KMS-11 (cell line): ENCODE results near the gene PLCB4.

Experiments used
- H2AFZ ChIP-seq: fragments of 200-600 bp; sonication (generic); 2 replicates; pipeline ENCODE4 v1.6.1; 2016; ENCODE audit warnings: antibody characterized with exemption, mixed run types, low read depth
- H3K27ac ChIP-seq: fragments of 200-600 bp; sonication (generic); 2 replicates; pipeline ENCODE4 v1.6.1; 2016; ENCODE audit warnings: mild to moderate bottlenecking, mixed run types
- H3K27me3 ChIP-seq: fragments of 200-600 bp; sonication (generic); 2 replicates; pipeline ENCODE4 v1.6.1; 2017; ENCODE audit warnings: mild to moderate bottlenecking, low read depth, mixed run types, moderate library complexity; ENCODE audit not compliant: insufficient read depth
- H3K36me3 ChIP-seq: fragments of 200-600 bp; sonication (generic); 2 replicates; pipeline ENCODE4 v1.6.1; 2017; ENCODE audit warnings: mild to moderate bottlenecking, mixed run types; ENCODE audit not compliant: insufficient read depth
- H3K4me1 ChIP-seq: fragments of 200-600 bp; sonication (generic); 2 replicates; pipeline ENCODE4 v1.6.1; 2016; ENCODE audit warnings: mild to moderate bottlenecking, low read depth, mixed run types; ENCODE audit not compliant: poor library complexity, severe bottlenecking
- H3K4me2 ChIP-seq: fragments of 200-600 bp; sonication (generic); 2 replicates; pipeline ENCODE4 v1.7.0; 2016; ENCODE audit warnings: mild to moderate bottlenecking, mixed run types
- H3K4me3 ChIP-seq: fragments of 200-600 bp; sonication (generic); IDR thresholded peaks from 2 replicates; pipeline ENCODE4 v1.6.1; 2017; ENCODE audit warnings: low read depth, low read length, mixed read lengths; ENCODE audit not compliant: insufficient read depth
- H3K79me2 ChIP-seq: fragments of 200-600 bp; sonication (generic); 2 replicates; pipeline ENCODE4 v1.6.1; 2016; ENCODE audit warnings: low read depth, mixed run types; ENCODE audit not compliant: insufficient read depth
- H3K9ac ChIP-seq: fragments of 200-600 bp; sonication (generic); 2 replicates; pipeline ENCODE4 v1.6.1; 2016; ENCODE audit warnings: mild to moderate bottlenecking, mixed run types
- H4K20me1 ChIP-seq: fragments of 200-600 bp; sonication (generic); 2 replicates; pipeline ENCODE4 v1.6.1; 2016; ENCODE audit warnings: mild to moderate bottlenecking, mixed run types; ENCODE audit not compliant: insufficient read depth
- CTCF ChIP-seq: fragments of 200-600 bp; sonication (generic); conservative IDR thresholded peaks from 2 replicates; pipeline ENCODE4 v1.6.1; 2017; ENCODE audit warnings: low read depth, mild to moderate bottlenecking, antibody characterized with exemption, low read length, moderate library complexity, mixed read lengths

The PLCB4 gene

GRCh38 chr20:9186396-9186795 lies 117.5 kb downstream of the PLCB4 start:
- no peaks in the 10 kb centered on the region for H4K20me1 ChIP-seq
- no peaks in the 10 kb centered on the region for H3K36me3 ChIP-seq
- no peaks in the 10 kb centered on the region for H3K79me2 ChIP-seq
- H3K27me3 ChIP-seq, result no peaks in the 10 kb centered on the region
- no peak overlapping the region for H3K27ac ChIP-seq
- no peaks in the 10 kb centered on the region for H3K4me1 ChIP-seq
- no peak overlapping the region for H2AFZ ChIP-seq
- no peak for TF ChIP-seq CTCF
- H3K9ac ChIP-seq, result no peak overlapping the region
- H3K4me3 ChIP-seq, result no peak overlapping the region
- no peak overlapping the region for H3K4me2 ChIP-seq

- no peak overlapping the region for H3K4me2 ChIP-seq
- TF ChIP-seq CTCF, result no peak
- H3K27ac ChIP-seq, result no peak overlapping the region
- H3K4me3 ChIP-seq, result no peak overlapping the region
- H4K20me1 ChIP-seq, result no peaks in the 10 kb centered on the region
- no peak overlapping the region for H3K9ac ChIP-seq
- H2AFZ ChIP-seq, result no peak overlapping the region
- H3K36me3 ChIP-seq, result no peaks in the 10 kb centered on the region
- H3K4me1 ChIP-seq, result no peaks in the 10 kb centered on the region
- H3K27me3 ChIP-seq, result no peaks in the 10 kb centered on the region
- H3K79me2 ChIP-seq, result no peaks in the 10 kb centered on the region
Observed at GRCh38 chr20:9195031-9195430, 126.1 kb downstream of the PLCB4 start.

- Histone ChIP-seq H3K36me3 (no peaks in the 10 kb centered on the region), H3K79me2 (no peaks in the 10 kb centered on the region), H2AFZ (no peak overlapping the region), H4K20me1 (no peaks in the 10 kb centered on the region), H3K4me3 (no peak overlapping the region), H3K27me3 (no peaks in the 10 kb centered on the region), H3K4me2 (no peak overlapping the region), H3K9ac (no peak overlapping the region), H3K27ac (no peak overlapping the region), H3K4me1 (no peaks in the 10 kb centered on the region)
- TF ChIP-seq CTCF, result no peak
Observed at GRCh38 chr20:9196110-9196509, 127.2 kb downstream of the PLCB4 start.

DNA sequence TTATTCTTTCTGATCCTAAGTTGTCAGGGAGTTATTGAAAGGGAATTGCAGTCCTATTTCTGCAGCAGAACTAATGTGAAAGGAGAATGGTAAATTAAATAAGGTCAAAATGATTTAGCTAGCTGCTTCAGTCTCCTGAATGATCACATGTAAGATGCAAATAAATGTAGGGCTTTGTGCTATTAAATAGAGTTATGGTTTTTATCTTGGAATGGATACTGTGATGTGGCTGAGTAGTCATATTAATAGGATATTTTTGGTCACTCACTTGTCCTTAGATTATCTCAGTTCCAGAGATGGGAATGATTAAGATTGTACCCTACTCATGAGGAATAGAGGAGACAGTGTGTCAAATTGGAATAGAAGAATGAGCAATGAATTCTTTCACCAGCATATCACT lies 129.6 kb downstream of the PLCB4 start:
- H3K4me2 ChIP-seq, result no peak overlapping the region
- no peak overlapping the region for H2AFZ ChIP-seq
- H3K27me3 ChIP-seq, result no peaks in the 10 kb centered on the region
- no peak for TF ChIP-seq CTCF
- no peak overlapping the region for H3K9ac ChIP-seq
- H3K36me3 ChIP-seq, result no peaks in the 10 kb centered on the region
- H3K4me1 ChIP-seq, result no peaks in the 10 kb centered on the region
- H4K20me1 ChIP-seq, result no peaks in the 10 kb centered on the region
- H3K27ac ChIP-seq, result no peak overlapping the region
- no peaks in the 10 kb centered on the region for H3K79me2 ChIP-seq
- H3K4me3 ChIP-seq, result no peak overlapping the region

GRCh38 chr20:9200196-9200595 lies 131.3 kb downstream of the PLCB4 start:
- H3K27ac ChIP-seq, result no peak overlapping the region
- no peaks in the 10 kb centered on the region for H4K20me1 ChIP-seq
- no peaks in the 10 kb centered on the region for H3K4me1 ChIP-seq
- no peak overlapping the region for H2AFZ ChIP-seq
- no peak overlapping the region for H3K4me2 ChIP-seq
- no peaks in the 10 kb centered on the region for H3K27me3 ChIP-seq
- H3K79me2 ChIP-seq, result no peaks in the 10 kb centered on the region
- TF ChIP-seq CTCF, result no peak
- H3K36me3 ChIP-seq, result no peaks in the 10 kb centered on the region
- H3K4me3 ChIP-seq, result no peak overlapping the region
- H3K9ac ChIP-seq, result no peak overlapping the region
